Body of pancreas (tissue), 4 donors: ENCODE results near the gene CSH2. TPM values are rescaled to one million over a fixed set of nuclear protein-coding genes. Genes with fewer than 3 reads are reported as not detected.
"Not testable (repeated sequence)": the region's sequence is repeated elsewhere in the genome, so short reads cannot be mapped to it uniquely, and the experiment has no call there.

Experiments used
- ATAC-seq: fragments of 150-250 bp; one replicate; pipeline ENCODE4 v1.9.1; 2016
- DNase-seq, 4 donors: peaks; one replicate each; pipeline ENCODE4 v3.0.0-alpha.2; 2019
- H3K27ac ChIP-seq, 4 donors: fragments of 200-600 bp; sonication (generic); 1 replicate in 3 of 4; 2 replicates in 1 of 4; pipeline versions ENCODE4 v1.5.1 to v1.6.1; 2016 to 2019; ENCODE audit warnings: mild to moderate bottlenecking in 1 of 4, mixed read lengths in 1 of 4, moderate library complexity in 1 of 4
- H3K27me3 ChIP-seq, 2 donors: fragments of 200-600 bp; sonication (generic); one replicate each; pipeline ENCODE4 v1.6.0; 2016; ENCODE audit warnings: mild to moderate bottlenecking in 1 of 2
- H3K36me3 ChIP-seq, 2 donors: fragments of 200-600 bp; sonication (generic); replicated peaks in 1 of 2; 2 replicates each; pipeline ENCODE4 v1.5.1; 2016; ENCODE audit warnings: low read depth in 2 of 2; ENCODE audit not compliant: insufficient read depth in 1 of 2
- H3K4me1 ChIP-seq: fragments of 200-600 bp; sonication (generic); one replicate; pipeline ENCODE4 v1.6.0; 2016
- H3K4me3 ChIP-seq, 2 donors: fragments of 200-600 bp; sonication (generic); 1 replicate in 1 of 2; 2 replicates in 1 of 2; pipeline ENCODE4 v1.5.1; 2016 to 2019
- H3K9me3 ChIP-seq, 3 donors: fragments of 200-600 bp; sonication (generic); 1 replicate in 2 of 3; 2 replicates in 1 of 3; pipeline ENCODE4 v1.5.1; 2016
- CTCF ChIP-seq, 7 experiments: fragments of 450-650 bp in 4 of 7; fragments of 200-600 bp in 3 of 7; sonication (generic) in 3 of 7; IDR thresholded peaks; one replicate each; pipeline ENCODE4 v1.5.1; 2016 to 2019; ENCODE audit warnings: antibody characterized with exemption in 7 of 7
- POLR2A ChIP-seq, 3 donors: fragments of 450-650 bp; IDR thresholded peaks; one replicate each; pipeline ENCODE4 v1.6.1; 2016; ENCODE audit warnings: antibody characterized with exemption in 3 of 3, mild to moderate bottlenecking in 2 of 3
- WGBS, 2 donors: methylation state at CpG; one replicate each; pipeline ENCODE4 v1.1.5; 2017; 5-methylcytosine and 5-hydroxymethylcytosine counted together
- intact Hi-C: fragments of 100-400 bp; cut with DNase I; formaldehyde crosslinking; loops from one replicate; pipeline ENCODE4 v1.15.1; 2023
- total RNA-seq, 2 donors: library from RNA; depleted of rRNA; stranded (reverse); fragments of >200 nt; gene quantifications; one replicate each; pipeline ENCODE4 v1.1.0, GENCODE V29; 2016

CSH2 gene
- total RNA-seq, 2 donors from 2014 or later = not detected

GRCh38 chr17:63889026-63889848 is 15.8 kb upstream of the CSH2 start:
- H3K36me3 ChIP-seq, H3K9me3 ChIP-seq, H3K4me1 ChIP-seq, H3K4me3 ChIP-seq, intact Hi-C loops, H3K27me3 ChIP-seq, H3K27ac ChIP-seq: not testable (repeated sequence)
- ATAC-seq (peak; percentile 66), DNase-seq (peak in 3 of 4 donors; percentile 31 to 32 (median 31))
- 23 to 24% methylated on average over 12 to 13 of the region's 13 CpGs for WGBS, 2 donors
- TF ChIP-seq CTCF (IDR thresholded peaks at IDR 0.05) = peak; percentile 4 to 41 (median 36)

GRCh38 chr17:63885119-63885518 is 11.6 kb upstream of the CSH2 start:
- H3K4me3 ChIP-seq, ATAC-seq, H3K27ac ChIP-seq, H3K36me3 ChIP-seq, H3K4me1 ChIP-seq, DNase-seq, H3K9me3 ChIP-seq, intact Hi-C loops, H3K27me3 ChIP-seq: not testable (repeated sequence)
- whole genome bisulfite sequencing, 2 donors = 80 to 88% methylated on average over 8 to 10 of the region's 11 CpGs

GRCh38 chr17:63882626-63883126 is 9.2 kb upstream of the CSH2 start:
- H3K27ac ChIP-seq, H3K27me3 ChIP-seq, H3K4me1 ChIP-seq, H3K4me3 ChIP-seq, DNase-seq, H3K36me3 ChIP-seq, intact Hi-C loops, ATAC-seq, H3K9me3 ChIP-seq: not testable (repeated sequence)
- 70 to 81% methylated on average over 8 to 9 of the region's 9 CpGs for WGBS, 2 donors

- Histone ChIP-seq H3K4me3 (no peak within 1 kb of the TSS), H3K27ac (no peak within 1 kb of the TSS), H3K27me3 (no peaks in the 10 kb centered on the region), H3K9me3 (no peaks in the 10 kb centered on the region), H3K36me3 (no peaks in the 10 kb centered on the region), H3K4me1 (no peaks in the 10 kb centered on the region)
- TF ChIP-seq CTCF (IDR thresholded peaks at IDR 0.05) = peak; percentile 35 to 62 (median 47)
- no peak for TF ChIP-seq POLR2A (IDR thresholded peaks at IDR 0.05)
- 26 to 40% methylated on average over 10 to 15 of the region's 15 CpGs for WGBS, 2 donors
- peak; percentile 57 to 69 (median 61) for DNase-seq
- ATAC-seq = peak; percentile 80
- intact Hi-C loops = no loop called here
Observed at GRCh38 chr17:63881935-63882601, 8.6 kb upstream of the CSH2 start, which contains the start of gene GH2. Gene GH2 (minus strand): TSS chr17:63881944. CDS start chr17:63881801, 143 bp downstream.

GRCh38 chr17:63881337-63881736 is 7.9 kb upstream of the CSH2 start:
- ATAC-seq, H3K4me1 ChIP-seq, H3K9me3 ChIP-seq, intact Hi-C loops, H3K36me3 ChIP-seq, H3K27me3 ChIP-seq, H3K4me3 ChIP-seq, H3K27ac ChIP-seq: not testable (repeated sequence)
- 49 to 59% methylated on average over 8 to 11 of the region's 11 CpGs for WGBS, 2 donors
- DNase-seq = peak in 2 of 4 donors; percentile 13 to 24

GRCh38 chr17:63880706-63881105 is 7.2 kb upstream of the CSH2 start:
- TF ChIP-seq CTCF (IDR thresholded peaks at IDR 0.05) (no peak), POLR2A (IDR thresholded peaks at IDR 0.05) (no peak)
- Histone ChIP-seq H3K27me3 (no peaks in the 10 kb centered on the region), H3K4me1 (no peaks in the 10 kb centered on the region), H3K4me3 (no peak overlapping the region), H3K9me3 (no peaks in the 10 kb centered on the region), H3K36me3 (no peaks in the 10 kb centered on the region), H3K27ac (no peak overlapping the region)
- DNase-seq (no peak), ATAC-seq (no peak)
- 80 to 81% methylated on average over 6 to 8 of the region's 12 CpGs for WGBS, 2 donors
- intact Hi-C loops = no loop called here

- DNase-seq, intact Hi-C loops, ATAC-seq, H3K27ac ChIP-seq, H3K4me3 ChIP-seq, H3K9me3 ChIP-seq, H3K36me3 ChIP-seq, H3K4me1 ChIP-seq, H3K27me3 ChIP-seq: not testable (repeated sequence)
- WGBS, 2 donors = 69 to 79% methylated on average over 9 of the region's 9 CpGs
Observed at GRCh38 chr17:63878413-63878812, 4.9 kb upstream of the CSH2 start.

GRCh38 chr17:63874693-63875092 is 1.2 kb upstream of the CSH2 start:
- intact Hi-C loops, H3K4me1 ChIP-seq, H3K27ac ChIP-seq, DNase-seq, H3K4me3 ChIP-seq, H3K36me3 ChIP-seq, H3K27me3 ChIP-seq, ATAC-seq, H3K9me3 ChIP-seq: not testable (repeated sequence)
- 63 to 76% methylated on average over 4 to 6 of the region's 6 CpGs for WGBS, 2 donors
